NCI-H2227 (cell line): ENCODE measurements around the gene RASSF8.

Source experiments
- DNase-seq: peaks from one replicate; lab custom pipeline; 2025; ENCODE audit not compliant: unreplicated experiment; lab: John Stamatoyannopoulos, UW

RASSF8 gene

DNA sequence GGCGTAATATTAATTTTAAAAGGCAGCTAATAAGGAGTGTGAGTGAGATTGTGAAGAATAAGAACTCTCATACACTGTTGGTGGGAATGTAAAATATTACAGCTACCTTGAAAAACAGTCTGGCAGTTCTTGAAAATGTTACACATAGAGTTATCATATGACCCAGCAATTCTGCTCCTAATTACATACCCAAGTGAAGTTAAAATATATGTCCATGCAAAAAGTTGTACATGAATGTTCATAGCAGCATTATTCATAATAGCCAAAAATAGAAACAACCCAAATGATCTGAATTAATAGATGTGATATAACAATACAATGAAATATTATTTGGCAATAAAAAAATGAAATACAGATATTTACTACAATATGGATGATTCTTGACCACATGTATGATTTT, 68.2 kb downstream of the RASSF8 start:
- DNase-seq, result no peak

DNA sequence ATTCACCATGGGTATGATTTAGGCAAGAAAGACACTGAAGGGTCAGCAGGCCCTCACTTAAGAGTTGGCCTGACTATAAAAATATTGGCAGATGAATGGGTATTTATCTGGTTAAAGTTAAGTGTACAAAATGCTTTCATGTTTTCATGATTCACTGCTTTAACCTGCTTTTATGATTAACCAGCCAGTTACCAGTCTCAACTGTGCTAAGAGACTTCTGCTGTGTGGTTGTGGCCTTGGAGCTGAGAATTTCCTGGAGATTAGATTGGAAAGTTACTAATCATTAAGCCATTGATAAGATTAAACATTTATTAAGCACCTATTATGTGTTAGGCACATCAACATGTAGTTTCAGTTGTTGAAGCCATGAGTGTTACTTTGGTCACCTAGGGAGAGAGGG, 68.9 kb downstream of the RASSF8 start:
- DNase-seq, result no peak

- DNase-seq, result no peak
Observed at GRCh38 chr12:26028953-26029735, 70.7 kb downstream of the RASSF8 start.

GRCh38 chr12:26029736-26030022, 71.2 kb downstream of the RASSF8 start:
- no peak for DNase-seq

DNA sequence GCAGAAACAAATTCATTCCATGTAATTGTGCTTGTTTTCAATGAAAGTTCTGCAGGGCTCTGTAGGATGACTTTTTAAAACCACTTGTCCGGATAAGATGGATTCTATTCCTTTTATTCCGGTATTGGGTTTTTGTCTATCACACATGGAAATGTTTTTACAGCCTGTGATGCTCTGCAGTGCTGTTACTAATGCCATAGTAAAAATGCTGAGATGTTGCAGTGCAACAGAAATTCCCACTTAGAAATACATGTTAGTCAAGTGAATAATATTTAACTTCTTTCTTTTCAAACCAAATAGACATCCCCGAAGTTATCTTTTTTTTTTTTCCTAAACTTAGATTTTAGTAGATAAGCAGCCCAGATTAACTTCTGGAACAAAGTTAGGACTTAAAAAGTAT, 71.9 kb downstream of the RASSF8 start:
- DNase-seq, result no peak

DNA sequence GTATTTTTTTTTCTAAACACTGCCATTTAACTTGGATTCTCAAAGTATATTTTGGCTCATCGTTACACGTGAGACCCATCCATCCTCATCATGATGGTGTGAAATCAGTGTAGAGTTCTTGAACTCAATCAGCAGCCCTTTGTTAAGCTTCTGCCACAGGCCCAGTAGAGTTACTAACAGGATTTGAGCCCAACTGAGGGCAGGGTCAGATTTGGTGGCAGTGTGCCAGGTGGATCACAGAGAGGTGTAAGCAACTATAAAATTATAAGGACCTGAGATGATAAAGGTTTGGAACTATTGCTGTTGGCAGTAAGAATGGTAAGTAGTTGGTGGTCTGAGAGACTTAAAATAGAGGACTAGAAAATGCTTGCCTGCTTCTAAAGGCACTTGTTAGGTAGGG, 72.8 kb downstream of the RASSF8 start:
- no peak for DNase-seq

DNA sequence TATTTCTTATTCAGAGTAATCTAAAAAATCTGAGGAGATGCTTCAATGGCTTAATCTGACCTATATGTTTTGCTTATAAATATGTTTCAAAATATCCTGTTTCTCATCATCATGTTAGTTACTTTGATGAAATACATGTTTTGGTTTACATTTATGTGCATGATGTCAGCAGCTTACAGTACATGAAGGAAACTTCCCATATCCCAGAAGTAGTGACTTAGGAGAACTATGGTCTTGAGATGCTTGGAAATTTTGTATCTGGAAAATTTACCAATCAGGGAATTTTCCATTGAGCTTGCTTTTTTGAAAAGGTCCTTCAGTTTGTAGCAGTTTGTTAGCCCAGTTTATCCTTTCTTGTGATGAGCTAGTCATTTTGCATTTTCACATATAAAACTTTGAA, 73.3 kb downstream of the RASSF8 start:
- no peak for DNase-seq

DNA sequence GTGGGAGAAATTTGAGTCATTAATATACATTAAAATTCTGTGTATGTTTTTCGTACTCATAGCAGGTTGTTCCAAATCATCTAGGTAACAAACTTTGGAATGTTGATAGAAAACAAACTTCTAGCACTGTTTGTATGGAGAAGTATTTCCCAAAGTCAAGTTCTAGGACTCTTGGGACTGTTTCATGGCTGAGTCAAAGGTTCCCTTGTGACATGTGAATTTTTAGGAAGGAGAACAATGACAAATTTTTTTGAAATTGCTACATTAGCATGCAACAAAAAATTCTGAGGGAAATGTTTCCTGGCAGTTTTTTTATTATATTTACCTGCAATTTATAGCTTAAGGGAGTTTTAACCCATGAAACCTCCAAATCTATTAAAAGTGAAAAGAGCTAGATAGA, 73.8 kb downstream of the RASSF8 start:
- no peak for DNase-seq

- no peak for DNase-seq
Observed at GRCh38 chr12:26032719-26033241, 74.3 kb downstream of the RASSF8 start.

DNA sequence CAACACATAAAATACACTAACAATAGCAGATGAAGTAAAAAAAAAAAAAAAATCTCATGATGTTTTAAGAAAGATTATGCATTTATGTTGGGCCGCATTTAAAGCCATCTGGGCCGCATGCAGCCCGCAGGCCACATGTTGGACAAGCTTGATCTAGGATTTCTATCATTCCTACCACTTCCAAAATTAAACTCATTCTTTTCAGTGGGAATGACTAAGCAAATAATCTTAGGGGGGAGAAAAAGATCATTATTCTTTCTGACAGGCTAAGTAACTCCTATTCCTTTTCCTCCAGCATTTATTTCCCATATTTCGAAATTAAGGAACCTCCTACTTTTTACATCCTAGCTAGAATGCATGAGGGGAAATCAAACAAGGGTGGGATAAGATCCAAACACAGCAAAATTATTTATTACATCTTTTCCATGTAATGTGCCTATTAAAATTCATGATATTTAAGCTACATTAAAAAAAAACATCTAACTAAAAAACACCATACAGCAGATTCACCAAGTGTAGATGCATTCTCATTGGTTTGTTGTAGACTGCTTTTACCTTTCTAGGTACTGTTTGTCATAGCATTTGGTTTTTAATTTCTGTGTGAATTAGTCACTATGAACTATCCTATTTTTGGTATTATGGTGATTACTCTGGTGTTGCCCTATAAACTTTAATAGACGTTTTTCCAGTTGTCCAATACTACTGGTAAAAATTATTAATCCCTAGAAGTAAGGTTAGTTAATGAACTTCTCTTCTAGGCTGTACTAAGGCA, 76.1 kb downstream of the RASSF8 start:
- no peak for DNase-seq

DNA sequence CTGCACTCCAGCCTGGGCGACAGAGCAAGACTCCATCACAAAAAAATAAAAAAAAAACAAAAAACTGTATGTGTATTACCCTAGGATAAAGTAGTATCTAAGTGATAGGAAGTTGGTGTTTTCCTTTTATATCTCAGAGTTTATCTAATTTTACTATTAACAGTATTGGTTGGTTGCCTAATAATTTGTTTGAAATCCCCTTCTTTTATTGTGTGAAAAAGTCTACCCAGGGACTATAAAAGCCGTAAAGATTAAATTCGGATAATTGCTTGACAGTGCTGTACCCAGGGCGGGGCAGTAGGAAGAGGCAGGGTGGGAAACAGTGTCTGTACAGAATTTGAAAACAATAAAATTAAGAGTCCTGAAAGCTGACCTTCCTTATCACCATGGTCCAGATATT, 78.4 kb downstream of the RASSF8 start:
- no peak for DNase-seq

DNA sequence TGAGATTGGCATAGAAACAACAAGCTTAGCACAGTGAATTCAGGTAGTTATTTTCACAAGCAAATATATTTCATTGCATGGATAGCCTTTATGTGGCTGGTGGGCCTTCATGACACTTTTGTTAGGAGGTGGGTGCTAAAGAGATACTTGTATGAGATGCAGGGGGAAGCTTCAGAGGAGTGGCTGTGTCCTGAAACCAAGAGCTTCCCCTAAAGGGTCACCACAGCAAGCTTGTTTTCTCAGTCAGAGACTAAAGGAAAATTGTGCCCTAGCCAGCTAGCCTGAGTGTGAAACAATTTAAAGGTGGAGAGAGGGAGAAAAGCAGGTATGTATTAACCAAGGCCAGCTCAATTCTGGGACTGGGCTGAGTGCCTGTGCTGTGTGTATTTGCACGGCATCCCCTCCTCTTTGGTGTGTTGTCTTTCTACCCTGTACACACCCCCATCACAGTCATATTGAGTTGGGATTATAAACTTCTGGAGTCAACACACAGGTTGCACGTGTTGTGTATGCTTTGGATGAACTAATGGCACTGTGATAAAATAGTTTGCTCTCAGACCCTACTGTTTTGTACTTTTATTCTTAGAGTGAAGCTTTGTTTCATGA, 79.2 kb downstream of the RASSF8 start:
- no peak for DNase-seq

DNA sequence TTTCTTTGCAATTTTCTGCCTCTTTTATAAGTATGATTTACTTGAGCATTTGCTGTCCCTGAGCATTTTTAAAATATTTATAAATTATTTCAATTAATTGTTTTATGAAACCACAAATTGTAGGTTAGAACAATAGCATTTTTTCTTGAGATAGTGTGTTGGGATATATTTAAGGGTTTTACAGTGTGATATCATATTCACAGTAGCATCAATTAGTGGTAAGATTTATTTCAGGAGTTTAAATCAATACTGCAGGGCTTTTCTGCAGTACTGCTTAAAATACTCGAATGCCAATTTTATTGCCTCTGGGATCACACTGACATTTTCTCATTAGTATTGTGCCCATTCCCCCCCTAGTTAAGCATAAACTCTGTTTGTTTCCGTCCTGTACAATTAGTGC, 84.2 kb downstream of the RASSF8 start:
- DNase-seq, result no peak

- DNase-seq, result no peak
Observed at GRCh38 chr12:26043135-26044006, 84.9 kb downstream of the RASSF8 start.

DNA sequence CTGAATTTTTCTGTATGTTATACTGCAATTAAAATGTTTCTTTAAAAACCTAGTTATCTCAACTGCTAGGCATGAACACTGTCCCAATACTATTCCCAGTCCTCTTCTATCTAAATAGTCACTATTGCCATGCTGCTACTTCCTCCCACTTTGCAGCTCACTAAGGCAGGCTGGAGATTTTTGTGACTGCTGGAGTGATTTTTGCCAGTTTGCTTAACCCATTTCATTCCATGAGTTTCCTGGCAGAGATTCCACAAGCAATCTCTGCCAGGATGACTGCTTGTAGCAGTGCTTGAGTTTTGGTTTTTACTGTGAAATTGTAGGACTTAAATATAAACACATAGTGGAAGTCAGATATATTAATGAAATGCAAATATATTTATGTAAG, 85.5 kb downstream of the RASSF8 start:
- no peak for DNase-seq

- no peak for DNase-seq
Observed at GRCh38 chr12:26044592-26044991, 86.1 kb downstream of the RASSF8 start.

GRCh38 chr12:26046203-26046602, 87.7 kb downstream of the RASSF8 start:
- no peak for DNase-seq

DNA sequence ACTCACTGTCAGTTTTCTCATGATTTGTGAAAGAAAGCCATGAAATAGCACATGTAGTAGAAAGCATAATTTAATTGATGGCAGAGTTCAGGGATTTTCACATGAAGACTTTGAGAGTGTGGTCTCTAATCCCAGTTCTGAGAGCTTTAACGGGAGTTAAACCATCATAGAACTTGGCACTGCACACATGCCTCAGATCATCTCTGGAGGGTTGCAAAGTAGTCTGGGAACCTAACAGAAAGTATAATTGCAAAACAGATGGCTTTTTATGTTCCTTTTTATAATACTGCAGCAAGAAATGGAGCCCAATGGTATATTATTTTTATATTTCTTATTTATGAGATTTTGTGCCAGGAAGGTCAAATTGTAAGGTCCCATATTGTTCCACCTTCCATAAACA, 88.4 kb downstream of the RASSF8 start:
- no peak for DNase-seq

DNA sequence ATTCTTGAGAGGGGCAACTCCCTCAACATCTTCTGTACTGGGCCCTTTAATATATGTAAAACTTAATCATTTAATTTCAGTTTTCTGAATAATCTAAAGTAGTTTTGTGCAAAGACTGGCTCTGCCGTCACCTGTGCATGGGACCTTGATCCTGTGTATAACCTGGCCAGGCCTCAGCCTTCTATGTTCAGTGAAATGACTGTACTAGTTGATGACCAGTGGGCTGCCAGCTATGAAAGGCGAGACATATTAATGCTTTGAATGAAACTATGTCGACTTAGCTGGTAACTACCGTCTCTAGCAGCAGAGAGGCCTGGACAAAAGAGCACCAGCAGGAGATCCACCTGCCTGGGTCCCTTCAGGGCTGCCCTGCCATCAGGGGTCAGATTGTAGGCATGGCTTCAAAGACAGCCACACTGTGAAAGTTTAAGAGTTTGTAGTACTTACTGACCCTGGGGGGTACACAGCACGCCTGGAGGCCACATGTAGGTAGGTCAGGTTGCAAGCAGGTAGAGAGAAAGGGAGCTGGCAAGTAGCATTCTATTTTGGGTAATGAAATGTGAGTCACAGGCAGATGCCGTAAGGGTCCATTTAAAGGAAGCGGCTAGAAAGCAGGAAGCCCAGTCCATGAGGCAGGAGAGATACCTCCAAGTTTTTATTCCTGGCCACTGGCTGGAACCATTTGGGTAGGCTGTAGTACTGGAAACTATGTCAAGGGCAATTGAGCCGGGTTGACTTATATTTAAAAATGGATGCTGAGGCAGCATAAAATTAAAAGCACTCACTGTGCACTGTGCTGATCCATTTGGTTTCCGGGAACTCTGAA, 89.1 kb downstream of the RASSF8 start:
- DNase-seq, result no peak

GRCh38 chr12:26052652-26053051, 94.2 kb downstream of the RASSF8 start:
- no peak for DNase-seq
